IMR-90 (cell line): Measurements from ENCODE around the gene SRP14. TPM values are rescaled to one million over a fixed set of nuclear protein-coding genes. Genes with fewer than 3 reads are reported as not detected.

Experiments
- ATAC-seq: fragments of 200-7000 bp; cut with Tn5 transposase; 2 replicates; pipeline ENCODE4 v1.9.1; 2020; ENCODE audit warnings: low read depth, mild to moderate bottlenecking, moderate library complexity
- BruUV-seq: library from RNA; stranded (reverse); fragments of 400-500 nt; replicated peaks from 2 replicates; lab custom pipeline; 2021; lab: Mats Ljungman, UMichigan
- CTCF ChIA-PET: fragments of 300-600 bp; formaldehyde crosslinking; extraction: SDS; loops from one replicate; lab custom pipeline; 2021; ENCODE audit warnings: antibody characterized with exemption; lab: Yijun Ruan, JAX
- POLR2A ChIA-PET: fragments of 300-600 bp; sonication (Branson Sonifier 250); formaldehyde crosslinking; loops from one replicate; lab custom pipeline; 2022; ENCODE audit warnings: antibody characterized with exemption; ENCODE audit not compliant: unreplicated experiment; lab: Charles Lee
- DNase-seq: peaks from one replicate; pipeline ENCODE4 v3.0.0; 2013
- H2AFZ ChIP-seq: replicated peaks from 2 replicates; pipeline ENCODE3; 2013; ENCODE audit warnings: low read length, mild to moderate bottlenecking; ENCODE audit not compliant: poor library complexity
- H2AK5ac ChIP-seq: 2 replicates; pipeline ENCODE4 v1.6.1; 2013; ENCODE audit warnings: low read depth, low read length, inconsistent platforms
- H2AK9ac ChIP-seq: replicated peaks from 2 replicates; pipeline ENCODE3; 2013; ENCODE audit warnings: mild to moderate bottlenecking, low read depth, low read length, moderate library complexity; ENCODE audit not compliant: poor library complexity
- H2BK120ac ChIP-seq: 2 replicates; pipeline ENCODE4 v1.6.1; 2013; ENCODE audit warnings: low read depth, low read length, inconsistent platforms
- H2BK15ac ChIP-seq: 3 replicates; pipeline ENCODE4 v1.6.1; 2013; ENCODE audit warnings: low read depth, low read length, inconsistent platforms
- H2BK20ac ChIP-seq: 2 replicates; pipeline ENCODE4 v1.6.1; 2013; ENCODE audit warnings: low read depth, mild to moderate bottlenecking, inconsistent platforms, low read length, moderate library complexity
- H2BK5ac ChIP-seq: 2 replicates; pipeline ENCODE4 v1.6.1; 2013; ENCODE audit warnings: mild to moderate bottlenecking, low read depth, low read length, inconsistent platforms; ENCODE audit not compliant: poor library complexity, severe bottlenecking
- H3K14ac ChIP-seq: replicated peaks from 2 replicates; pipeline ENCODE4 v1.6.1; 2013; ENCODE audit warnings: low read depth, low read length, inconsistent platforms
- H3K18ac ChIP-seq: 2 replicates; pipeline ENCODE4 v1.6.1; 2013; ENCODE audit warnings: low read depth, low read length, control low read depth
- H3K23ac ChIP-seq: 2 replicates; pipeline ENCODE4 v1.6.1; 2013; ENCODE audit warnings: low read depth, low read length, inconsistent platforms
- H3K27ac ChIP-seq: 2 replicates; pipeline ENCODE4 v1.5.1; 2013; ENCODE audit warnings: mild to moderate bottlenecking, control low read depth, low read length; ENCODE audit not compliant: insufficient read depth
- H3K27me3 ChIP-seq: 2 replicates; pipeline ENCODE4 v1.6.1; 2013; ENCODE audit warnings: low read length; ENCODE audit not compliant: control insufficient read depth, insufficient read depth
- H3K36me3 ChIP-seq: 2 replicates; pipeline ENCODE4 v1.6.1; 2013; ENCODE audit warnings: low read length, mixed read lengths; ENCODE audit not compliant: control insufficient read depth, insufficient read depth
- H3K4ac ChIP-seq: 2 replicates; pipeline ENCODE4 v1.6.1; 2013; ENCODE audit warnings: low read depth, low read length, inconsistent platforms
- H3K4me1 ChIP-seq: 2 replicates; pipeline ENCODE4 v1.6.1; 2013; ENCODE audit warnings: low read length, mixed read lengths; ENCODE audit not compliant: control insufficient read depth, insufficient read depth
- H3K4me2 ChIP-seq: 2 replicates; pipeline ENCODE4 v1.6.1; 2013; ENCODE audit warnings: low read depth, mild to moderate bottlenecking, control low read depth, low read length, moderate library complexity
- H3K4me3 ChIP-seq: 2 replicates; pipeline ENCODE4 v1.5.1; 2013; ENCODE audit warnings: low read depth, mild to moderate bottlenecking, control low read depth, low read length, moderate library complexity; ENCODE audit not compliant: insufficient read depth
- H3K56ac ChIP-seq: 2 replicates; pipeline ENCODE4 v1.6.1; 2013; ENCODE audit warnings: low read length, inconsistent platforms; ENCODE audit not compliant: insufficient read depth; ENCODE audit errors: extremely low read depth
- H3K79me1 ChIP-seq, 2 experiments: 2 replicates each; pipeline ENCODE4 v1.6.1; 2013; ENCODE audit warnings: low read length in 2 of 2, inconsistent platforms in 1 of 2, low read depth in 1 of 2
- H3K9ac ChIP-seq: 2 replicates; pipeline ENCODE4 v1.6.1; 2013; ENCODE audit warnings: low read depth, low read length, control low read depth
- H3K9me1 ChIP-seq: 2 replicates; pipeline ENCODE4 v1.6.1; 2013; ENCODE audit warnings: low read length, inconsistent platforms; ENCODE audit not compliant: insufficient read depth
- H3K9me3 ChIP-seq: 2 replicates; pipeline ENCODE4 v1.6.1; 2013; ENCODE audit warnings: low read length; ENCODE audit not compliant: control insufficient read depth, insufficient read depth
- H4K20me1 ChIP-seq: 2 replicates; pipeline ENCODE4 v1.6.1; 2013; ENCODE audit warnings: low read length, inconsistent platforms; ENCODE audit not compliant: insufficient read depth
- H4K5ac ChIP-seq: 2 replicates; pipeline ENCODE4 v1.6.1; 2013; ENCODE audit warnings: mild to moderate bottlenecking, low read depth, low read length, control low read depth
- H4K8ac ChIP-seq, 2 experiments: 2 replicates each; pipeline ENCODE4 v1.6.1; 2013; ENCODE audit warnings: low read depth in 2 of 2, low read length in 2 of 2, control low read depth in 1 of 2, inconsistent platforms in 1 of 2
- H4K91ac ChIP-seq: 2 replicates; pipeline ENCODE4 v1.6.1; 2013; ENCODE audit warnings: low read depth, low read length, inconsistent platforms; ENCODE audit not compliant: insufficient read depth
- BHLHE40 ChIP-seq: fragments of 150-350 bp; IDR thresholded peaks from 2 replicates; pipeline ENCODE4 v1.6.1; 2016; ENCODE audit warnings: mild to moderate bottlenecking, low read depth, low read length
- CEBPB ChIP-seq: IDR thresholded peaks from 2 replicates; pipeline ENCODE4 v1.6.1; 2012; ENCODE audit warnings: low read depth, low read length, improper control_type of control experiment
- CHD1 ChIP-seq: IDR thresholded peaks from 2 replicates; pipeline ENCODE4 v1.6.1; 2012; ENCODE audit warnings: low read depth, low read length, improper control_type of control experiment
- CTCF ChIP-seq: conservative IDR thresholded peaks from 2 replicates; pipeline ENCODE4 v1.5.1; 2012; ENCODE audit warnings: mild to moderate bottlenecking, low read depth, low read length, improper control_type of control experiment
- ELK1 ChIP-seq: fragments of 150-350 bp; IDR thresholded peaks from 2 replicates; pipeline ENCODE4 v1.6.1; 2016; ENCODE audit warnings: low read depth, mild to moderate bottlenecking, low read length, moderate library complexity, borderline replicate concordance
- FOS ChIP-seq: fragments of 150-350 bp; IDR thresholded peaks from 2 replicates; pipeline ENCODE4 v1.6.1; 2016; ENCODE audit warnings: low read depth, low read length
- MAFK ChIP-seq: IDR thresholded peaks from 2 replicates; pipeline ENCODE4 v1.6.1; 2012; ENCODE audit warnings: low read depth, low read length, improper control_type of control experiment
- MAZ ChIP-seq: IDR thresholded peaks from 2 replicates; pipeline ENCODE4 v1.6.1; 2012; ENCODE audit warnings: low read depth, mild to moderate bottlenecking, low read length, improper control_type of control experiment, moderate library complexity, borderline replicate concordance
- MXI1 ChIP-seq: IDR thresholded peaks from 2 replicates; pipeline ENCODE4 v1.6.1; 2012; ENCODE audit warnings: low read depth, mild to moderate bottlenecking, low read length, moderate library complexity, borderline replicate concordance
- POLR2A ChIP-seq: IDR thresholded peaks from 2 replicates; pipeline ENCODE4 v1.6.1; 2012; ENCODE audit warnings: mild to moderate bottlenecking, low read depth, low read length
- RCOR1 ChIP-seq: IDR thresholded peaks from 2 replicates; pipeline ENCODE4 v1.6.1; 2012; ENCODE audit warnings: mild to moderate bottlenecking, low read length, improper control_type of control experiment; ENCODE audit not compliant: insufficient replicate concordance
- RFX5 ChIP-seq: IDR thresholded peaks from 2 replicates; pipeline ENCODE4 v1.8.0; 2012; ENCODE audit warnings: low read depth, mild to moderate bottlenecking, low read length, moderate library complexity
- SMC3 ChIP-seq: fragments of 150-350 bp; IDR thresholded peaks from 2 replicates; pipeline ENCODE4 v1.6.1; 2016; ENCODE audit warnings: low read depth, mild to moderate bottlenecking, antibody characterized with exemption, low read length, moderate library complexity
- USF2 ChIP-seq: fragments of 150-350 bp; IDR thresholded peaks from 2 replicates; pipeline ENCODE4 v1.6.1; 2017; ENCODE audit warnings: mild to moderate bottlenecking, antibody characterized with exemption, low read length, low read depth
- WGBS, 2 experiments: methylation state at CpG; one replicate each; pipeline versions ENCODE4 v1.1.5 to v1.1.7; 2013; ENCODE audit warnings: missing lambda C conversion rate in 2 of 2; ENCODE audit not compliant: insufficient read length in 1 of 2; ENCODE audit errors: extremely low coverage in 2 of 2; 5-methylcytosine and 5-hydroxymethylcytosine counted together
- dilution Hi-C: fragments of 300-500 bp; cut with HindIII; formaldehyde crosslinking; loops from one replicate; pipeline ENCODE4 v1.14.3; 2018; ENCODE audit warnings: low sequenced_read_pairs; ENCODE audit not compliant: unreplicated experiment
- in situ Hi-C: fragments of 300-500 bp; cut with MboI; formaldehyde crosslinking; loops from 3 replicates; pipeline ENCODE4 v1.14.3; 2019; ENCODE audit warnings: low sequenced_read_pairs, inconsistent platforms, mixed read lengths
- intact Hi-C: fragments of 100-400 bp; cut with micrococcal nuclease; formaldehyde crosslinking; loops from 2 replicates; pipeline ENCODE4 v1.10.0; 2022
- polyA plus RNA-seq, 3 experiments: library from polyadenylated mRNA; depleted of rRNA; stranded (reverse); fragments of >200 nt; gene quantifications; 2 replicates each; pipeline ENCODE4 v1.2.3, GENCODE V29; 2012; ENCODE audit warnings: low replicate concordance in 1 of 3
- total RNA-seq: library from RNA; depleted of rRNA; stranded (reverse); fragments of >200 nt; gene quantifications from 2 replicates; pipeline ENCODE4 v1.2.3, GENCODE V29; 2012

The SRP14 gene
- total and polyA plus RNA-seq, 2 of the 4 experiments (the other 2 are of a cell fraction): 106 to 295 TPM

GRCh38 chr15:40053831-40054604 lies 15.0 kb upstream of the SRP14 start:
- ATAC-seq: no peak
- H2BK5ac ChIP-seq: no peak overlapping the region
- TF ChIP-seq MAFK (no peak), ELK1 (no peak), RFX5 (no peak), USF2 (no peak), BHLHE40 (no peak), CHD1 (no peak), POLR2A (no peak), RCOR1 (no peak), MAZ (no peak), FOS (no peak), CTCF (no peak), SMC3 (no peak), CEBPB (no peak), MXI1 (no peak)

More at GRCh38 chr15:40053831-40054604, 15.0 kb upstream of the SRP14 start:
- peak overlapping the region; percentile 82 for H2AK5ac ChIP-seq
- H3K9ac ChIP-seq: no peak overlapping the region
- H3K4me2 ChIP-seq: no peak overlapping the region
- no peak overlapping the region for H3K4me3 ChIP-seq
- WGBS, 2 experiments: 76% methylated on average over 7 of the region's 14 CpGs; no CpG with 5 or more reads in 1 of the 2 experiments
- no peaks in the 10 kb centered on the region for H3K27me3 ChIP-seq
- H3K9me3 ChIP-seq: no peaks in the 10 kb centered on the region
- no peak overlapping the region for H3K27ac ChIP-seq
- no peak overlapping the region for H3K23ac ChIP-seq
- dilution Hi-C loops (no loop called here), in situ Hi-C loops (no loop called here), intact Hi-C loops (no loop called here)
- H2BK20ac ChIP-seq: peak overlapping the region; percentile 43; the same call in 1 of the 2 replicates
- BruUV-seq: no TSS peak
- ChIA-PET CTCF (interaction anchor here (2.0 kb wide), 1 partner anchor 9 kb away, joined by 5 read pairs; no protein-coding TSS in a partner anchor), POLR2A (no interaction called here)
- no peaks in the 10 kb centered on the region for H4K20me1 ChIP-seq
- no peak overlapping the region for H3K18ac ChIP-seq
- no peaks in the 10 kb centered on the region for H3K36me3 ChIP-seq
- H4K8ac ChIP-seq: peak overlapping the region in 1 of 2 experiments; percentile 78; a peak in 2 of 4 replicates
- peak overlapping the region; percentile 6; the same call in 1 of the 2 replicates for H4K91ac ChIP-seq
- peak overlapping the region; percentile 67 for H3K4ac ChIP-seq
- no peak overlapping the region for H4K5ac ChIP-seq
- H2AFZ ChIP-seq: peak overlapping the region; percentile 44
- H2BK120ac ChIP-seq: peak overlapping the region; percentile 68; the same call in 1 of the 2 replicates
- H3K9me1 ChIP-seq: peaks cover 28% of the 10 kb centered on the region
- no peak overlapping the region for H3K56ac ChIP-seq
- peak overlapping the region; percentile 92 for H2AK9ac ChIP-seq
- H2BK15ac ChIP-seq: peak overlapping the region; percentile 47; the same call in 1 of the 3 replicates
- H3K79me1 ChIP-seq: peaks cover 0 to 5% of the 10 kb centered on the region in 2 experiments; a peak in 1 of 4 replicates
- H3K4me1 ChIP-seq: peaks cover 19% of the 10 kb centered on the region
- peak; percentile 31 for DNase-seq
- peak overlapping the region; percentile 50; the same call in 1 of the 2 replicates for H3K14ac ChIP-seq
